ENCODE measurements around the gene SHROOM2.
"Not testable (repeated sequence)": the region's sequence is repeated elsewhere in the genome, so short reads cannot be mapped to it uniquely, and the experiment has no call there.

SHROOM2 gene

DNA sequence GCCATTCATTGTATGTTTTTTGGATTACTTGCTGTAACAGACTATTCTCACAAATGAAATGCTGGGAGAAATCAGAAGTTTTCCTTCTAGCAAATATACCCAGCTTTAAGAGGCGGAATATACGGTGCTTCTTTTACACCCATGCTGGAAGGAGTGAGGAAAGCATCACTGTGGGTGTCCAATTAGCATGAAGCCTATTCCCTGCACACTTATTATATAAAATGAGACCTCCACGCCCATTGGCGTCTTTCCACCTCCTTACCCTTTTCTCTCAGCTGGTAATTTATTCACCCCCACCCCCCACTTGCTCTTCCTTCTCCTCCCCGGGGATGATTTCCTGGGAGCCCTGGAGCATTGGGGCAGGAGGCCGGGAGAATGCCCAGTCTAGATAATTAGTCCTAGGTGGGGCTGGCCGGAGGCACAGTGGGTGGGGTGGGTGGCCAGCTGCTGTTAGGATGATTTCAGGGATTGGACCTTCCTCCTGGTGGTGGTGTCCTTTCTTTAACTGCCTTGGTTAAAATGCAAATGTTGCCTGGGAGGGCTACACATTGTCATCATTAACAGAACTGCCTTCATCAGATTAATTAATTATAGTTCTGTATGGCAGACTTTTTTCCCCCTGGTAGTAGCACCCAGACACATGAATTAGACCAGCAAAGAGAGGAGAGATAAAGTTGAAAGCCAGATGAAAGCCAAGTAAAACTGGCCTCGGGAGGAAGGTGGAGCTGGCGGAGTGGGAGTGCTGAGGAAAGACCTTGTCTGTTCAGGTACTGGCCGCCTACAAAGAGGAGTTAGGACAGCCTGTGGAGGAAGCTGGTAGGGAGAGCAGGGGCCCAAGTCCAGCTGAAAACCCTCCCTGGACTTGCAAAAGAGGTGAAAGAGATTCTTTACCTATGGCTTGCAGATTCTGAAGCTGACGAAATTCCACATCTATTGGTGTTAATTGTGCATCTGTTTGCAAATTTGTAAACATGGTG, 11.4 kb downstream of the SHROOM2 start:
- Histone ChIP-seq H3K27me3 (ENCODE audit: low read depth) (no peaks in the 10 kb centered on the region), H3K4me1 (no peaks in the 10 kb centered on the region), H3K9me3 (peaks cover 5% of the 10 kb centered on the region; the same call in 1 of the 2 replicates), H3K4me3 (no peak overlapping the region), H3K36me3 (replicated peaks) (no peaks in the 10 kb centered on the region)
- in situ Hi-C loops (cut with MboI; ENCODE audit: low sequenced_read_pairs): no loop called here
- no peak for DNase-seq (ENCODE audit: low spot score in 2 of 2)

DNA sequence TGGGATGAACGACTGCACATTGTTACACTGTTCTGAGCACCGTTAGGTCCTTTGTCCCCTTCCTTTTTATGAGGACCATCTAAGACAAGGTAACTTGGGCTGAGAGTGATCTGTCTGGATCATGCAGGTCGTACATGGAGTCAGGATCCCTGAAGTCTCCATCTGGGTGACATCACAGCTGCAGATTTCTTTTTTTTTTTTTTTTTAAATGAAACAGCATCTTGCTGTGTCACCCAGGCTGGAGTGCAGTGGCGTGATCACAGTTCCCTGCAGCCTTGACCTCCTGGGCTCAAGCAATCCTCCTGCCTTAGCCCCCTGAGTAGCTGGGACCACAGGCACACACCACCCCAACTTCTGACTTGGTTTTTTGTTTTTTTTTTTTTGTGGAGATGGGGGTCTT, 16.5 kb downstream of the SHROOM2 start:
- H3K27me3 ChIP-seq (ENCODE audit: low read depth): no peaks in the 10 kb centered on the region
- H3K36me3 ChIP-seq (replicated peaks): no peaks in the 10 kb centered on the region
- no peak overlapping the region for H3K4me3 ChIP-seq
- no peak for DNase-seq (ENCODE audit: low spot score in 2 of 2)
- H3K9me3 ChIP-seq: peaks cover 5% of the 10 kb centered on the region; the same call in 1 of the 2 replicates
- in situ Hi-C loops (cut with MboI; ENCODE audit: low sequenced_read_pairs): no loop called here
- H3K4me1 ChIP-seq: no peaks in the 10 kb centered on the region

DNA sequence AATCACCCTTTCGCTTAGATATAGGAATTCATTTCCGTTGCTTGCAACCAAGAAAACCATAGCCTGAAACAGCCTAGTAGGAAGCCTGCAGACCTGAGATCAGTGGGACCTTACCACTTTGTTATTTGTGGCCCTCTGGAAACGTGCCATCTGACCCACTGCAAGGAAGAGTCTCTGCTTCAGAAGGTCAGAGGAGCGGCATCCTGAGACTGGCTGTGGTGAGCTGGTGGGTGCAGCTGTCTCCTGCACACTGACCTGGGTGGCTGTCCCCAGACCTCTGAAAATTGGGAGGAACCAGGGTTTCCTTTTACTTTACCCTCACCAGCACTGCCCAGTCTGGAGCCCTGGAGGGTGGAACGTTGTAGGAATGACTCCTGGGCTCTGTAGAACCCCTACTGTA, 18.2 kb downstream of the SHROOM2 start:
- H3K36me3 ChIP-seq (replicated peaks): no peaks in the 10 kb centered on the region
- H3K4me3 ChIP-seq: no peak overlapping the region
- in situ Hi-C loops (cut with MboI; ENCODE audit: low sequenced_read_pairs): no loop called here
- peaks cover 5% of the 10 kb centered on the region; the same call in 1 of the 2 replicates for H3K9me3 ChIP-seq
- H3K4me1 ChIP-seq: no peaks in the 10 kb centered on the region
- no peaks in the 10 kb centered on the region for H3K27me3 ChIP-seq (ENCODE audit: low read depth)
- DNase-seq (ENCODE audit: low spot score in 2 of 2): no peak

DNA sequence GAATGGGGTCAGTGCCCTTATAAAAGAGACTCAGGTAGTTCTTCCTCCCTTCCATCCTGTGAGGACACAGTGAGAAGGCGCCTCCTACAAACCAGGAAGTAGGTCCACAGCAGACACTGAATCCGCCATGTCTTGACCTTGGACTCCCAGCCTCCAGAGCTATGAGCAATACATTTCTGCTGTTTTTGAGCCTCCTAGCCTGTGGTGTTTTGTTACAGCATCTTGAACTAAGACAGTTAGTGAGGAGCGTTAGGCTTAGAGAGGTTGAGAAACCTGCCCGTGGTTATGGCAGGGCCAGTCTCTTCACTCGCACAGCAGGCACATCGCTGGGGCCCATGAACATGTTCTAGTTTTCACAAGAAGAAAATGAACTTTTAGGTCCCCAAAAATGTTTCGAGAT, 19.7 kb downstream of the SHROOM2 start:
- in situ Hi-C loops (cut with MboI; ENCODE audit: low sequenced_read_pairs): no loop called here
- no peaks in the 10 kb centered on the region for H3K27me3 ChIP-seq (ENCODE audit: low read depth)
- H3K9me3 ChIP-seq: no peaks in the 10 kb centered on the region
- no peak overlapping the region for H3K4me3 ChIP-seq
- H3K36me3 ChIP-seq (replicated peaks): no peaks in the 10 kb centered on the region
- no peak for DNase-seq (ENCODE audit: low spot score in 2 of 2)
- no peaks in the 10 kb centered on the region for H3K4me1 ChIP-seq

DNA sequence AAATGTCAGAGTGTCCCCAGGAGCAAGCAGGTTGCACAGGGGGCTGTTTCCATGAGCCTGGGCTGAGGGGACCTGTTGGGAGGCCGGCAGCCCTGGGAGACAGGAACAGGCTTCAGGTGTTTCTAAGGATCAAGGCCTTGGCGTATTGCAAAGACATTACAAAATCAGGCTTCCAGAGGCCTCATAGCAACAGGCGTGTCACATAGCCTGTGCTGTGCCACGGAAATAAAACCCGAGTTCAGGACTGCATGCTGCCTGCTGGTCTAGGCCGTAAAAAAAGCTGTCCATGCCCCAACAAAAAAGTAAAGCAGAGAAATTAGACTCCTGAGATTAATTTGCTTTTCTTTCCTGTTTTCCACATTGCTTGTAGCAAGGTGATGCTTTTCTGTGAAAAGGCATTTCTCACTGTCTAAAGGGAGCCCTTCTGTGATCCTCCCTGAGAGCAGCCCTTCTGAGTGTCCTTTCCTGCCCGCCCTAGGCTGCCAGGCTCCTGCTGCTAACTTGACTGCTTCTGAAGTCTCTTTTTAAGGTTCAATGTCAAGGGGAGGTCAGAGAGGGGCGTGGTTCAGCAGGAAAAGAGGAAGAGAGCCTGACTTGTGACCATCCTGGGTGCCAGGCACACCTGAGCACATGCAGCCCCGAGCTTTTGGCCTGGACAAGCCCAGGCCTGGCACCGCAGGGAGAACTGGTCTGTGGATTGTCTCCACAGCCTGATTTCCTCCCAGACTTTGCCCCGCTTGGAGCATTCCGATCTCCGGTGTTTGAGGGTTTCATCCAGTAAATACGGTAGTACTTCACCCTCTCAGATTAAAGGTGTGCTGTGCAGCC, 21.3 kb downstream of the SHROOM2 start:
- Histone ChIP-seq H3K9me3 (no peaks in the 10 kb centered on the region), H3K27me3 (ENCODE audit: low read depth) (no peaks in the 10 kb centered on the region), H3K4me3 (no peak overlapping the region), H3K4me1 (no peaks in the 10 kb centered on the region), H3K36me3 (replicated peaks) (no peaks in the 10 kb centered on the region)
- in situ Hi-C loops (cut with MboI; ENCODE audit: low sequenced_read_pairs): no loop called here
- no peak for DNase-seq (ENCODE audit: low spot score in 2 of 2)

DNA sequence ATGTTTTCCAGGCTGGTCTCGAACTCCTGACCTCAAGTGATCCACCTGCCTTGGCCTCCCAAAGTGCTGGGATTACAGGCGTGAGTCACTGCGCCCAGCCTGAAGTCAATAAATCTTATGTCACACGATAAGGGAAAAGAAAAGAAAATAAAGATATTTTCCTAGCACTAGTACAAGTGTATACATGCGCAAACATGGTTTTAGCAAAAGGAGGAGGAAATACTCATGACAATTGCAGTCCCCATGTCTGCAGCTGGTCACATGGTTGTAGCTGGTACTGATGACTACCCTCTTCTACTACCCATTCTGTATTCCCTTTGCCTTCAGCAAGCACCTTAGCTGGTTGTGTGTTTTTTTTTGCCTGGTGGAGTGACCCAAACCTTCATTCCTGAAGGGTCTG, 23.6 kb downstream of the SHROOM2 start:
- in situ Hi-C loops (cut with MboI; ENCODE audit: low sequenced_read_pairs); DNase-seq (ENCODE audit: low spot score in 2 of 2); H3K9me3 ChIP-seq; H3K27me3 ChIP-seq (ENCODE audit: low read depth); H3K4me3 ChIP-seq; H3K36me3 ChIP-seq (replicated peaks); H3K4me1 ChIP-seq: not testable (repeated sequence)

DNA sequence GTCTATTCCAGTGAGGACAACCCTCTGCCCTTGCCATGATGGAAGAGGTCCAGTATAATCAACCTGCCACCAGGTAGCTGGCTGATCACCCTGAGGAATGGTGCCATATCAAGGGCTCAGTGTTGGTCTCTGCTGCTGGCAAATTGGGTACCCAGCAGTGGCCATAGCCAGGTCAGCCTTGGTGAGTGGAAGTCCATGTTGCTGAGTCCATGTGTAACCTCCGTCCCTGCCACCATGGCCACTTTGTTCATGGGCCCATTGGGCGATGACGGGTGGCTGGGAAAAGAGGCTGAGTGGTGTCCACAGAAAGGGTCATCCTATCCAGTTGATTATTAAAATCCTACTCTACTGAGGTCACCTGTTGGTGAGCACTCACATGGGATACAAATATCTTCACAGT, 24.9 kb downstream of the SHROOM2 start:
- H3K27me3 ChIP-seq (ENCODE audit: low read depth); H3K4me3 ChIP-seq; H3K4me1 ChIP-seq; DNase-seq (ENCODE audit: low spot score in 2 of 2); H3K36me3 ChIP-seq (replicated peaks); in situ Hi-C loops (cut with MboI; ENCODE audit: low sequenced_read_pairs); H3K9me3 ChIP-seq: not testable (repeated sequence)

DNA sequence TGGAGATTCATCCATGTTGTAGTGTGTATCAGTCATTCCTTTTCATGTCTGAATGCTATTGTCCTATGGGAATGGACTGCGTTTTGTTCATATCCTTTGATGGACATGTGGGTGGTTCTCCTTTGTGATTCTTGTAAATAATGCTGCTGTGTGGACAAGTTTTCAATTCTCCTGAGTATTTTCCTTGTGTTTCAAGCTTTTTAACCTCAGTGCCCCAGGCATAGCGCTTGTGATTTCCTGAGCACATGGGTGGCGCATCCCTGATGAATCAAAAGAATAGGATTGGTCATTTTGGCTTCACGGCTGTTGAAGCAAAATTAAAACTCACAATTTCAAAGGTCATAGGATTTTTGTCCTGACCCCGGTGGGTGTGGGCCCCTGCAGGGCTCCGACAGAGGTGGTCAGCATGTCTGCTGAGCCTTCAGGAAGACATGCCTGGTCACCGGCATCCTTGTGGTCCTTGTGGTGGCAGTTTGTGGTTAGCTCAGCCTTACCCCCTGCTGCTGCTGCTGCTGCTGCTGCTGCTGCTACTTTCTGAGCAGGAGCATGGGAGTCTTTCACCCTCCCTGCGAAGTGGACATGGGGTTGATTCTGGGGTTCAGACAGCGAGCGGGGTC, 30.0 kb downstream of the SHROOM2 start:
- no peaks in the 10 kb centered on the region for H3K36me3 ChIP-seq (replicated peaks)
- no peaks in the 10 kb centered on the region for H3K4me1 ChIP-seq
- peak in 1 of 2 experiments; percentile 3 for DNase-seq (ENCODE audit: low spot score in 2 of 2)
- H3K4me3 ChIP-seq: no peak overlapping the region
- no peaks in the 10 kb centered on the region for H3K9me3 ChIP-seq
- no peaks in the 10 kb centered on the region for H3K27me3 ChIP-seq (ENCODE audit: low read depth)
- in situ Hi-C loops (cut with MboI; ENCODE audit: low sequenced_read_pairs): no loop called here

DNA sequence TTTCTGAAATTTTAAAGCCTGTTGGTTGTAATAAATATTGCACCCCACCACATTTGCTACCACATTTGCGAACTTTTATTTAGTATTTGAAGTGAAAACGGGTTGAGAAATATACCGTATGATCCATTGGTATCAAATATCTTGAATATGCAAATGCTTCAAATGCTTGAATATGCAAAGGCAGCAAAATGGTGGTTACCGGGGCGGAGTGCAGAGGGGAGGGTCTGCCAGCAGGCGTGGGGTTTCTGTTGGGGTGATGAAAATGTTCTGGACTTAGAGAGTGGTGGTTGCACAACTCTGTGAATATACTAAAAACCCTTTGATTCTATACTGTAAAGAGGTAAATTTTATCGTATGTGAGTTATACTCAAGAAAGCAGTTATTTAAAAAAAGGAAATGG, 35.3 kb downstream of the SHROOM2 start:
- DNase-seq (ENCODE audit: low spot score in 2 of 2): no peak
- H3K9me3 ChIP-seq: no peaks in the 10 kb centered on the region
- in situ Hi-C loops (cut with MboI; ENCODE audit: low sequenced_read_pairs): no loop called here
- no peak overlapping the region for H3K4me3 ChIP-seq
- no peaks in the 10 kb centered on the region for H3K4me1 ChIP-seq
- H3K36me3 ChIP-seq (replicated peaks): no peaks in the 10 kb centered on the region
- no peaks in the 10 kb centered on the region for H3K27me3 ChIP-seq (ENCODE audit: low read depth)

DNA sequence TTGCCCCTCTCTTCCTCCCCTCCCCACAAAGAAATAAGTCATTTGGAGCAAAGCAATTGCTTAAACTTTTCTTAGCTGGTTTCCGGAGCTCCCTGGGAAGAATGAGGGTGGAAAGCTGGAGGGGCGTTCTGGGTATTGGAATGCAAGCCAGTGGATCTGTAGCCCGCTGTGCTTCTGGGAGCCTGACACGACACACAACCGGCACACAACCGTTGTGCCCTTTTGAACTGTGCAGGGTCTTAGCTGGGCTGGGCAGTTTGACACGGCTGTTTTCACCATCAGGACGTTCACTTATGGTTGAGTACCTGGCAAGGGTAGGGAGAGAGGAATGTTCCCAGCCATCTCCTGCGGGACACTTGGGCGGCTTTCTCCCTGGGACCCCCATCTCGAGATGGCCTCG, 38.3 kb downstream of the SHROOM2 start:
- no peak overlapping the region for H3K4me3 ChIP-seq
- no peaks in the 10 kb centered on the region for H3K9me3 ChIP-seq
- DNase-seq (ENCODE audit: low spot score in 2 of 2): no peak
- in situ Hi-C loops (cut with MboI; ENCODE audit: low sequenced_read_pairs): no loop called here
- H3K4me1 ChIP-seq: no peaks in the 10 kb centered on the region
- no peaks in the 10 kb centered on the region for H3K36me3 ChIP-seq (replicated peaks)
- no peaks in the 10 kb centered on the region for H3K27me3 ChIP-seq (ENCODE audit: low read depth)

DNA sequence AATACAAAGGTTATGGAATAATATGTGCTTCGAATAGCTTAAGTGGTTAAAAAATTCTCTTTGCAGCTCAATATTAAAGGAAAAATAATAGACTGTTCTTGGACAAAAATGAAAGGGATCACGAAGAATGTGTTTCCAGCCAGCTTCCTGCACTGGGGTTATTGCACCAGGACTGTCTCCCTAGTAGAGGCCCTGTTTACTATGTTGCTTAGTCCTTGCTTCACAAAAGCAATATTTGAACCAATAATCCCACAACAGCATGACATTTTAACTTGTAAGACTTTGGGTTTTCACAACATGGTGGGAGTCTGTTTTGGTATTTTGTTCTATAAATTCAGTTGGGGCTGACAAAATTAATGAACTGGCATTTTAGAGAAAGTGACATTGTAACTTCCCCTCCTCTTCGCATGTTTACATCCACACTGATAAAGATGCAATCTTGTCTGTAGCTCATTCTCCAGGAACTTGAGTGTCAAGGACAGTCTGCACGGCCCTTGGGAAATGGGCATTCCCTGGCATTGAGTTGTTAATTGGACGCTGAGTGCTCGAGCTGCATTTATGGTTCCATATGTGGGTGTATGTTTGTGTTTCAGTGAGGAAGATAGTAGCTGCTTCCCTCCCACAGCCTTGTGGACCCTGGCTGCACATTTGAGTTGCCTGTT, 39.0 kb downstream of the SHROOM2 start:
- Histone ChIP-seq H3K27me3 (ENCODE audit: low read depth) (no peaks in the 10 kb centered on the region), H3K36me3 (replicated peaks) (no peaks in the 10 kb centered on the region), H3K4me1 (no peaks in the 10 kb centered on the region), H3K4me3 (no peak overlapping the region), H3K9me3 (no peaks in the 10 kb centered on the region)
- in situ Hi-C loops (cut with MboI; ENCODE audit: low sequenced_read_pairs): no loop called here
- DNase-seq (ENCODE audit: low spot score in 2 of 2): no peak

DNA sequence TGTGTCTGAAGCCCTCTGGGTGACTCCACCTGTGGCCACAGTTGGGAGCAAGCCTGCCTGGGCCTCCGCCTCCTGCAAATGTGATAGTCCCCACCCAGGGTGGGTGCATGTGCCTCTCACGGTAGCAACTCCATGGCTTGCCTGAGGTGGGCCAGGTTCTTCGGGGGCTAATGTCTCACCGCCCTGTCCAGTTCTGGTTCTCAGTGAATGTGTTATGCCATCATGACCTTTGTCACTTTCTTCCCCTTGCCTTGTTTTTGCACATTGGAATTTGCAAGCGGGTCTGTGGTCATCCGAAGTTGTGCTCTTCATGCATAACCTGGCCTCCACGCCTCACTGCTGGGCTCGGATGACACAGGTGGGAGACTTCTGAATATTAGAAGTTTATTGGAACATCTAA, 39.7 kb downstream of the SHROOM2 start:
- no peak for DNase-seq (ENCODE audit: low spot score in 2 of 2)
- Histone ChIP-seq H3K27me3 (ENCODE audit: low read depth) (no peaks in the 10 kb centered on the region), H3K4me1 (no peaks in the 10 kb centered on the region), H3K36me3 (replicated peaks) (no peaks in the 10 kb centered on the region), H3K4me3 (no peak overlapping the region), H3K9me3 (no peaks in the 10 kb centered on the region)
- in situ Hi-C loops (cut with MboI; ENCODE audit: low sequenced_read_pairs): no loop called here
